ENCODE data around the gene NLGN2.

DNA sequence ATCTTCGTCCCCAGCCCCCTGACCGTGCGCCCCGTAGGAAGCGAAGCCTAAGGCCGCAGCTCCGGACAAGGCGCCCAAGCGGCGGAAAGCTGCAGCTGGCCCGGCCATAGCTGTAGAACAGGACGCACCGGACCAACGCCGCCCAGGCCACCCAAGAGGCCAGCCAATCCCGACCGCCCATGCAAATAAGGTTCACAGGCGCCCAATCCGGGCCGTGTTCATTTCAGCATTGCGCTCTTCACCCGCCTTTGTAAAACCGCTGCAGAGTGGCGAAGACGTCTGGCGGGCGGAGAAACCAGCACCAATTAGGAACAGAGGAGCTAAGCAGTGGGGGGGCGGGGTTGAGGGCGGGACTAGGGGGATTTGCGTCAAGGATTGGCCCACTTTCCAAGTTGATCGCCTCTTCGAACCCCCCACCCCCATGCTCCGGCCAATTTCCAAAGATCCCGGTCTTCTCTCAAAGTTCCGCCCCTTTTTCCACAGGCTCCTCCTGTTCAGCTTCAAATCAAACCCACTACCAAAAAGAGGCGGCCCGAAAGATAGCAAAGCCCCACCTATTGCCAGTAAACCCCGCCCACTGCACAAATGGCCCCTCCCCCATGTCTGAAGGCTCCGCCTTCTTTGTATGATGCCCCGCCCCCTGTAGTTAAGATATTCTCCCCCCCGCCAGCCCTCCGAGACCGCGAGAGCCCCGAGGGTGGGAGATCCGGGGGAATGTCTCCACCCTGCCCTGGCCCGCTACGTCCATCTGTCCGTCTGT is 3.5 kb upstream of the NLGN2 start, which contains the start of gene TMEM256:
- TF ChIP-seq, protein P1, sequence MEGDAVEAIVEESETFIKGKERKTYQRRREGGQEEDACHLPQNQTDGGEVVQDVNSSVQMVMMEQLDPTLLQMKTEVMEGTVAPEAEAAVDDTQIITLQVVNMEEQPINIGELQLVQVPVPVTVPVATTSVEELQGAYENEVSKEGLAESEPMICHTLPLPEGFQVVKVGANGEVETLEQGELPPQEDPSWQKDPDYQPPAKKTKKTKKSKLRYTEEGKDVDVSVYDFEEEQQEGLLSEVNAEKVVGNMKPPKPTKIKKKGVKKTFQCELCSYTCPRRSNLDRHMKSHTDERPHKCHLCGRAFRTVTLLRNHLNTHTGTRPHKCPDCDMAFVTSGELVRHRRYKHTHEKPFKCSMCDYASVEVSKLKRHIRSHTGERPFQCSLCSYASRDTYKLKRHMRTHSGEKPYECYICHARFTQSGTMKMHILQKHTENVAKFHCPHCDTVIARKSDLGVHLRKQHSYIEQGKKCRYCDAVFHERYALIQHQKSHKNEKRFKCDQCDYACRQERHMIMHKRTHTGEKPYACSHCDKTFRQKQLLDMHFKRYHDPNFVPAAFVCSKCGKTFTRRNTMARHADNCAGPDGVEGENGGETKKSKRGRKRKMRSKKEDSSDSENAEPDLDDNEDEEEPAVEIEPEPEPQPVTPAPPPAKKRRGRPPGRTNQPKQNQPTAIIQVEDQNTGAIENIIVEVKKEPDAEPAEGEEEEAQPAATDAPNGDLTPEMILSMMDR (IDR thresholded peaks at IDR 0.05): no peak
- TF ChIP-seq POLR2A (IDR thresholded peaks at IDR 0.05): peak; percentile 79 to 99
